Epithelial cell of prostate (primary cell): ENCODE measurements around the gene POU5F1.
"Not testable (repeated sequence)": the region's sequence is repeated elsewhere in the genome, so short reads cannot be mapped to it uniquely, and the experiment has no call there.

Experiments
- DNase-seq: peaks from one replicate; pipeline ENCODE4 v3.0.0-alpha.2; 2011; ENCODE audit warnings: low read depth, low spot score
- H3K27ac ChIP-seq: fragments of 450-650 bp; 2 replicates; pipeline ENCODE4 v1.5.1; 2017; ENCODE audit warnings: mild to moderate bottlenecking

POU5F1 gene

DNA sequence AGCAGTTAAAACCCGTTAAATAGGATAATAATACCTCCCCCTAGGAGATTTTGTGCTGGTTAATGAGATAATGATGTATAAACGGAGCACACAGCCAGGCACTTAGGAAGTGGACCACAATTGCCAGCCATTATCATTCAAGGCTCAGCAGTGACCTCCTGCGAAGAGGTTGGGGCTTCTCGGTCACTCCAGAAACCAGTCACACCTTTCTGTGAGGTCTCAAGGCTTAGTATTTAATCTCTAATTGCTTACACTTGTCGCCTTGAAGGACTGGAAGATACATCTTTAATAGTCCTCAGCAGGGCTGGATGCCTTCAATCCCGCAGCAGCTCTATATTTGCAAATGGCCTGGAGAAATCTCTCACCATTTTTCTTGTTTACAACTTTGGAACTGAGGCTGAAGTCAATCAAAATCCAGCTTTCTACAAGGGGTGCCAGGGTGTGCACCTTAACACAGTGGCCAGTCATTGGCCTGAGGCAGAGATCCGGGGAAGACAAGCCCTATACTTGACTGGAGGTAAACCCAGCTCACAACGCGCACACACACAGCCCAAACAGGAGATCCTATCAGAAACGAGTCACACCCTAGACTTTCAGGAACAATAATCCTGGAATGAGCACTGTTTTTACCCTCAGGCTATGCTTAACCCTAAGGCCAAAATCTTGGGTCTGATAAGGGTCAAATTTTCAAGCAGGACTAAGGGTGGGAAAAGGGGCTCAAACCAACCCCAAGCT, 1.2 kb downstream of the POU5F1 start:
- no peak for DNase-seq
- no peak overlapping the region for H3K27ac ChIP-seq

DNA sequence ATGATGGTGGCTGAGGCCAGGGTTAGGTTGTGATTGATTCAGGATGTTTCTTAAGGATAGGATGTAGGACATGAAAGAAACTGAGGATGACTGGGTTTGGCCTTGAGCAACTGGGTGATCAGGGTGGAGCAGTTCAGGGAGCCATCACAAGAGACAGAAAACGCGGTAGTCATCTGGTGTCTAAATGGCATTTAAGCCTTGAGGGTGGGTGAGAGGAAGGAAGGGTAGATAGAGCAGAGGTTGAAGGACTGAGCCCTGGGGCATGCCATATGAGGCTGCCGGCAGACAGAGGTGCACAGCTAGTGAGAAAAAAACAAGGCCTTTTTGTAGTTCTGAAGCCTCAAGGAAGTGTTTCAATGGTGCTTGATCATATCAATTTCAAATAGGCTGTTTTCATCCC, 1.9 kb downstream of the POU5F1 start:
- DNase-seq: no peak
- H3K27ac ChIP-seq: no peak overlapping the region

DNA sequence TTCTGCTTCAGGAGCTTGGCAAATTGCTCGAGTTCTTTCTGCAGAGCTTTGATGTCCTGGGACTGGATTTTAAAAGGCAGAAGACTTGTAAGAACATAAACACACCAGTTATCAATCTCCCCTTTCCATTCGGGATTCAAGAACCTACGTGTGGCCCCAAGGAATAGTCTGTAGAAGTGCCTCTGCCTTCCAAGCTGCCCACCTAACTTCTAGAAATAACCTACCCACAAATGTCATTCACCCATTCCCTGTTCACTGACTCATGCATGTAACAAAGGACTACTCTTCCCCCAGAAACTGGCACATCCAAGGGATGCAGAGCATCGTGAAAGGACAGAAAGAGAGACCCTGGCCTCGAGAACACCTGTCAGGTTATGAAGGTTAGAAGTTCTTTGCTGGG, 4.5 kb downstream of the POU5F1 start:
- DNase-seq: no peak

DNA sequence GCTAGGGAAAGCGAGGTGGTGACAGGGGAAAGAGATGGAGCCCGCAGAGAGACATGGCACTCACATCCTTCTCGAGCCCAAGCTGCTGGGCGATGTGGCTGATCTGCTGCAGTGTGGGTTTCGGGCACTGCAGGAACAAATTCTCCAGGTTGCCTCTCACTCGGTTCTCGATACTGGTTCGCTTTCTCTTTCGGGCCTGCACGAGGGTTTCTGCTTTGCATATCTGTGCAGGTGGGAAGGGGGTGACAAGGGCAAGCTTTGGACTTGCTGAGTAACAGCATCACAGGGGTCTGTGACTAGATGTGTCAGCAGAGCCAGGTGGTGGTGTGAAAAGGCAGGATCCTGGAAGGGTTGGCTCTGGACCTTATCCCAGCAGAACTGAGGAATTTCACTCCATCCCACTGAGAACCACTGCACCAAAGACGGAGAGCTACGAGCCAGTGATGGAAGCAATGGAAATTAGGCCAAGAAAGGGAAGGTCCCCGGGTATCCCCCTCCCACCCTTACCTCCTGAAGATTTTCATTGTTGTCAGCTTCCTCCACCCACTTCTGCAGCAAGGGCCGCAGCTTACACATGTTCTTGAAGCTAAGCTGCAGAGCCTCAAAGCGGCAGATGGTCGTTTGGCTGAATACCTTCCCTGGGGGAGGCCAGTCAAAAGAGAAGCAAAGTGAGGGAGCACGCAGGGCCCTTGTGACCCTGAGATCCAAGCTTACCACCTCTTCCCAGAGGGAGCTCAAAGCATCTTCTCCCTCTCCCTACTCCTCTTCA, 5.2 kb downstream of the POU5F1 start:
- H3K27ac ChIP-seq, DNase-seq: not testable (repeated sequence)

More for the DNA sequence above, 4.5 kb downstream of the POU5F1 start:
- H3K27ac ChIP-seq: no peak overlapping the region

DNA sequence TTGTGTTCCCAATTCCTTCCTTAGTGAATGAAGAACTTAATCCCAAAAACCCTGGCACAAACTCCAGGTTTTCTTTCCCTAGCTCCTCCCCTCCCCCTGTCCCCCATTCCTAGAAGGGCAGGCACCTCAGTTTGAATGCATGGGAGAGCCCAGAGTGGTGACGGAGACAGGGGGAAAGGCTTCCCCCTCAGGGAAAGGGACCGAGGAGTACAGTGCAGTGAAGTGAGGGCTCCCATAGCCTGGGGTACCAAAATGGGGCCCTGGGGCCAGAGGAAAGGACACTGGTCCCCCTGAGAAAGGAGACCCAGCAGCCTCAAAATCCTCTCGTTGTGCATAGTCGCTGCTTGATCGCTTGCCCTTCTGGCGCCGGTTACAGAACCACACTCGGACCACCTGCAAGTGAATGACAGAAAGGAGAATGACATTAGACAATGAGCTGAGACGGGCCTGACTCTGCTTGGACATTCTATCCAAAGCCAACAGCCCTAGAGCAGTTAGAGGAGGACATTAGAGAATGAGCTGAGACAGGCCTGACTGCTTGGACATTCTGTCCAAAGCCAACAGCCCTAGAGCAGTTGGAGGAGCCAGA, 5.9 kb downstream of the POU5F1 start:
- H3K27ac ChIP-seq, DNase-seq: not testable (repeated sequence)

DNA sequence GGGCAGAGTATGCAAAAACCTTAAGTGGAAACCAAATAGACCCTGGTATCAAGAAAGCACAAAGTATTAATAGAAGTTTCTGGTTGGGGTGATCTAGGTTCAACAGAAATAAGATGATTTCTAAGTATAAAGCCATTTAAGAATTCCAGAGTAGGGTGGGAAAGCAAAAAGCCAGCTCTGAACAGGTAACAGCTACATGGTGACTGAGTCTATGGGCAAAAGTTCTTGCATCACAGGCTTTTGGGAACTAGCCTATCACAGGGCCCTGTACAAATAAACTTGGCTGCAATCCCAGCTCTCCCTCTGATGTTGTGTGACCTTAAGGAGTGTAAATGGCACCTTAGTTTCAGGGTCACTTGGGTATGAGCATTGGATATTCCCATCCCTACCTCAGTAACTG, 6.6 kb downstream of the POU5F1 start:
- DNase-seq: no peak
- no peak overlapping the region for H3K27ac ChIP-seq

DNA sequence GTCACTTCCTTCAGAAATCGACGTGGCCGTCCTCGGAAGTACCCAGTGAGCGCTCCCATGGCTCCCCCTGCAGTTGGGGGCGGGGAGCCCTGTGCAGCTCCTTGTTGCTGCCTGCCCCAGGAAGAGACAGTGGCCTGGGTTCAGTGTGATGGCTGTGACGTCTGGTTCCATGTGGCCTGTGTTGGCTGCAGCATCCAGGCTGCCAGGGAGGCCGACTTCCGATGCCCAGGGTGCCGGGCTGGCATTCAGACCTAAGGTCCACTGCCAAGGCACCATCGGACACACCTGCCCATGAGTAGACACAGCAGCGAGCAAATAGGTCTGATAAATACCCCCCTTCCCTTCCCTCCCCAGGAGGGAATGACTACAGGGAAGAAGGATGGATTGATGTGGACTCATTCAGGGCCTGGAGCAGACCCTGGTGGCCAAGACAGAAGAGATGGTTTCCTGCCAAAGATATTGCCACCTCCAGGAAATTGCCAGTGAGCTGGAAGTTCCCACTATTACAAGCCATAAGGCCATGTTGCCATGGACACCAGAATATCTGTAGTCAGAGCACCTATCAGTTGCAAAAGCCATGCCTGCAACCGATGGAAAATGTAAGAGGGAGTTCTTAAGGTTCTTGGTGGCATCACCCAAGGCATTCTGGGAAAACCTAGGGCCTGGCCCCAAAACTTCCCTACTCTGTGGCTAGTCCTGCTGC, 7.9 kb downstream of the POU5F1 start:
- no peak for DNase-seq

DNA sequence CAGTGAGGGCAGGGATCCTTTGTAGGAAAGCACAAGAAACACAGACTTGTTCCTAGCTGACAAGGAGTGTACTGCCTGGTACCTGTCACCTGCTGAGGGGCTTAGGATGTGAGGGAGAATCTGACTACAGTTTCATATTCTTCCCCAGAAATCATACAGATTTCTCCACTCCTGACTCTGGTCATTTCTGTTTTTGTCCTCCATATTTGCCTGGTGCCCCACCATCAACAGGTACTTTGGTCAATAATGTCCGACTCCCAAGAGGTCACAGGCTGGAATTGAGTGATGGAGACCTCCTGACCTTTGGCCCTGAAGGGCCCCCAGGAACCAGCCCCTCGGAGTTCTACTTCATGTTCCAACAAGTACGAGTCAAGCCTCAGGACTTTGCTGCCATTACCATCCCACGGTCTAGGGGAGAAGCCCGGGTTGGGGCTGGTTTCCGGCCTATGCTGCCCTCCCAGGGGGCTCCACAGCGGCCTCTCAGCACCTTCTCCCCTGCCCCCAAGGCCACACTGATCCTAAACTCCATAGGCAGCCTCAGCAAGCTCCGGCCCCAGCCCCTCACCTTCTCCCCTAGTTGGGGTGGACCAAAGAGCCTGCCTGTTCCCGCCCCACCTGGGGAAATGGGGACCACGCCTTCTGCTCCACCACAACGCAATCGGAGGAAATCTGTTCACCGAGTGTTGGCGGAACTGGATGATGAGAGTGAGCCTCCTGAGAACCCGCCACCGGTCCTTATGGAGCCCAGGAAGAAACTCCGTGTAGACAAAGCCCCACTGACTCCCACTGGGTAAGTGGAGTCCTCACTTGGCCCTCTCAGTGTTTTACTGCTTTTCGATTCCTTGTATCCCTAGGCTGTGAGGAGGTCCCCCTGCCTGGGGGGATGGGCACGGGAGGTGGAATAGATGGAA, 9.0 kb downstream of the POU5F1 start:
- DNase-seq: no peak
- no peak overlapping the region for H3K27ac ChIP-seq

More for the DNA sequence above, 7.9 kb downstream of the POU5F1 start:
- H3K27ac ChIP-seq: no peak overlapping the region

DNA sequence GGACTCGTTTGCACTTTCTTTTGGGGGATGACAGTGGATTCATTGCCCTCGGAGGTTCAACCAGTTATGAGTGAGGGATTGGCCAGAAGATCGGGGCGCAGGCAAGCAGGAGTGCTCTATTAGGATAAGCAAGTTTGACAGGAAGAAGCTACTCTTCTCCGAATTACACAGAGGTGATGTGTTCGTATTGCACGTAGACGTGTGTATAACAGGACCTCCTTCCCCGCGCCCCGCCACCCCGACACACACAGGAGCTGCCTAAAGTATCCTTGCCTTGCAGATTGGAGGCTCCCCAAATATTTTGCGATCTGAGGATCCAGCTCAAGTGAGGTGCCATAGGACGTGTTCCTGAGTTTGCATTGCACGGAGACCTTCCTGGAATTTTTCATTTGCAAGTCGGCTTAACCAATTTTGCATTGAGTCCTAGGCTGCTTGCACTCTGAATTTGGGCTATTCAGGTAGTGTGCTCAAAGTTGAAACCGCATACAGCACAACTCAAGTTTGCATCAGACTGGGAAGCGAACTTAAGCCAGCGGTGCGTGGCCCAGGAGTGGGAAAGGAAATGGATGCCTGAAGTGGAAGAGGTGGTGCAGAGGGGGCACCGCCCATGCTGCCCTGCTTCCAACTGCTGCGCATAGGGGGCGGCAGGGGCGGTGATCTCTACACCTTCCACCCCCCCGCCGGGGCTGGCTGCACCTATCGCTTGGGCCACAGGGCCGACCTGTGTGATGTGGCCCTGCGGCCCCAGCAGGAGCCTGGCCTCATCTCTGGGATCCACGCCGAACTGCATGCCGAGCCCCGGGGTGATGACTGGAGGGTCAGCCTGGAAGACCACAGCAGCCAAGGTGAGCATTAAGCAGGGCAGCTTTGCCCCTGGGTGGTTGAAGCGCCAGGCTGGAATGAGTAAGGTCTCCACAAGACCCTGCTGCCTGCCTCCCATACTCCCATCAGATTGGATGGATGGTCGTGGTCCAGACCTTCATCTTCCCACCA, 11.3 kb downstream of the POU5F1 start:
- peak overlapping the region; percentile 13 for H3K27ac ChIP-seq
- no peak for DNase-seq

DNA sequence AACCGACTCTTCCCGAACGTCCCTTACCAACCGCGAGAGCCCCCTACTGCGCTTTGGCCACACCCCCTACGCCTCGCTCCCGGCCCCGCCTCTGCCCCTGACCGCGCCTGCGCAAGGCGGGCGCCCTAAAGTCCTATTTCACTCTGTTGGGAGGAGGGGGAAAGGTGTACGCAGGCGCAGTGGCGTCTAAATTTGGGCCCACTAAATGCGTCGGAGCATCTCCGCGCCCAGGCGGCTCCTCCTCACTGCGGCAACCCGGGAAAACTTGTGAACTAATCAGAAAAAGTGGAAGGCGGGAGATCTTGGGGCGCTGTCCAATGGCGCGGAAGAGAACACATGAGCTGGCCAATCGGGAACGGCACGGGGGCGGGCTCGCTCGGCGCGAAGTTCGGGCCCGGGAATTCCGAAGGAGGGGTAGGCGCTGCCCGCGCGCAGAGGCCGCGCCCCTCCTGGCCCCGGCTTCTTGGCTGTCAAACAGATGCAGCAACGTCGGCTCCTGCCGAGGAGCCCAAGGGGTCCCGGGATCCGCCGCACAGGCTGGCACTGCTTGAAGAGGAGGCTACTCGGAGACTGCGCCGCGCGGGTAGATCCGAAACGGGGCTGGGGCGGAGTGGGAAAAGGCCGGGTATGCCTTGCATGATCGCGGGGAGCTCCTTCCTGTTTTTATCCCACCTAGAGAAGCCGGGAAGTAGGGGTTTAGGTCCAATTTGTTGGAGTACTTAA, 12.2 kb downstream of the POU5F1 start, which contains the start of gene TCF19:
Gene TCF19, plus strand, starts transcription at position 450 of the 723 bp plus-strand sequence. CDS start 881 bp downstream, outside the sequence.
- peak within 1 kb of the TSS; percentile 22 for H3K27ac ChIP-seq
- DNase-seq: peak; percentile 90

DNA sequence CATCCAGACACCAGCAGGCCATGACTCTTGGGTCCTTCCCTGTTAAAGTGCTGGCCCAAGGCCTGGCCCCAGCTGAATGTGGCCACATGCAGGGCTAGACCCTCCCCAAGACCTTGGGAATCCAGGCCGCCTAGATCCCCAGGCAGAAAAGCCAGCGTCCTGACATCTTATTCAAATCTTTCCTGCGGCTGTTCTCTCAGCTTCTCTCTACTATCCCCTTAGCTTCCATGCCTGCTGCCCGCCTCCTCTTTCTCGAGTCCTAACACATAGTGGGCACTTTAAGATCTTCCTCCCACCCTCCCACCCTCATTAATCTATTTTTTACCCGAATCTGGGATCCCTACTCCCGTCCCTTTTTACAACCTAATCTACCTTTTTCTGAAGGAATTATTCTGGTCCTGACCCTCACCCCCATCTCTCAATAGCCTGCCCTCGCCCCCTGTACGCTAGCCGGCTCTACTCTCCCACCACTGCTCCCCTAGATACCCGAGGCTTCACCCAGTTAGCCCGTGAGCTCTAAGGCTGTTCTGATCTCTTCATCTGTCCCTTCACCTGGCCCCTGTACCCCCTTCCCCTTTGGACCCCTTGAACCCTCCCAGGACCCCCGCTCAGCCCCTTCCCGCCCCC, 12.9 kb downstream of the POU5F1 start, which contains the start of gene CCHCR1:
Gene CCHCR1, minus strand, starts transcription at position 290 of the 627 bp plus-strand sequence. Its CDS starts 202 bp downstream, at position 88.
- H3K27ac ChIP-seq: peak within 1 kb of the TSS; percentile 22
- DNase-seq: no peak

DNA sequence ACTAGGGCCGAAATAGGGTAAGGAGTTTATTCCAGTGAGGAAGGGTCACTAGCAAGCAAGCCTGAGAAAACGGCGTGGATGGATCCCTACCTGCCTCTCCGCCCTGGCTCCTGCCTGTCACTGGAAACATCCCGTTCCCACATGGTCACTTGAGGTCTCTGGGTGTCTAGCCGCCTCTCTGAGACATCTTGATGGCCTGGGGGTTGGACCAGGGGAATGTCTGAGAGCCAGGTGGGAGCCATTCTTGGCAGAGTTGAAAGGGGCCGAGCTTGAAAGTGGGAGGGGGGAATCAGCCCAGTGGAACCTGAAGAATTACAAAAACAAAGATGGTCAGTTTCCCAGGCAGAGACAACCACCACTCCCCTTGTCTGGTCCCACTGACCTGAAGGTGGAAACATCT, 13.8 kb downstream of the POU5F1 start:
- DNase-seq: no peak
- H3K27ac ChIP-seq: no peak overlapping the region

DNA sequence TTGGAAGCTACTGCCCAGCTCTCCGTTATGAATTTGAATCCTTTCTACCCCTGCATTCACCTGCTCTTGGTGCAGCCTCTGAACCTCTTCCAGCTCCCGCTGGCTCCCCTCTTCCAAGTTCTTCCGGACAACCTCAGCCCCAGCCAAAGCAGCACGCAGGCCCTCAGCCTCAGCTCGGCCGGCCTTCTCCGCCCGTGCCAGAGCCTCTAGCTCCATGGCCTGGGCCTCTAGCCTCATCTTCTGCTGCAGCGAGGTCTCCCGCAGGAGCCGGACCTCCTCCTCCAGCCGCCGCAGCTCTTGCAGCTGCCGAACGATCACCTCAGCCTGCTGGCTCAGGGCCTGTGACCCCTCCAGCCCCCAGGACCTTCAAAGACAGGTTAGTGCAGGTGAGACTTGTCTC, 16.0 kb downstream of the POU5F1 start:
- H3K27ac ChIP-seq: no peak overlapping the region
- DNase-seq: no peak

DNA sequence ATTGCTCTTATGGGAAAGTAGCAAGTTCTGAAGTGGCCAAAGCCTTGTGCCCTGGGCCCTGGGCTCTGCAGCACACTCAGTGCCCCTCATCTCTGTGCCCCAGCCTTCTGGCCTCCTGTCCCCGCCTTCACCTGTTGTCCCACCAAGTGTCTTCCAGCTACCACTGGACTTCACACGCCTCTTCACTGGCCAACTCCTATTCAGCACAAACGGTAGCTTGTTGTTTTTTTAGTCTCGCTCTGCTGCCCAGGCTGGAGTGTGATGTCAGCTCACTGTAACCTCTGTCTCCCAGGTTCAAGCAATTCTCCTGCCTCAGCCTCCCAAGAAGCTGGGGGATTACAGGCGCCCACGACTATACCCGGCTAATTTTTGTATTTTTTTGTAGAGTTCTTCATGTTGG, 17.7 kb downstream of the POU5F1 start:
- DNase-seq: no peak
- no peak overlapping the region for H3K27ac ChIP-seq

DNA sequence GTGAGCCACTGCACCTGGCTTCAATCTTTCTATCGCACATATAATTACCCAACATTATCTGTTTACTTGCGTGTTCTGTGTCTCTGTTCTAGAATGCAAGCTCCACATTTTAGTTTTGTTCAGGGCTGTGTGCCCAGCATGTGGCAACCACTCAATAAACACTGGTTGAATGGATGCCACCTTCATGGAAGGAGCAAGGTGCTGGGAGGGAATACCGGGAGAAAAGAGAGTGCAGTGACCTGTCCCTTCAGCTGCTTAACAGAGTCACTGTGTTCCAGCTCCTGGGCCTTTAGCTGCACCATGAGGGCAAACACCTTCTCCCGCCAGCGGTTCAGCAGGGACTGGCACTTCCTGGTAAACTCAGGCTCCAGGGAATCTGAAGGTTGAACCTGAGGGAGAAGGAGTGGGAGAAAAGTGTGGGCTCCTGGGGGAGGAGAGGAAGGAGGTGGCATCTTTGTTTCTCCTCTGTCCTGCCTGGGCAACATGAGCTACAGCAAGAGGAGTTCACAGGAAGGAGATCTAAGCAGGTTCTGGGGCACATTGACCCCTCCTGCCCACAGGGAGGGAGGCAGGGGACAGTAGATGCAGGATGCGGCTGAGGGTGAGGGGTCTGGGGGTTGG, 20.5 kb downstream of the POU5F1 start:
- no peak overlapping the region for H3K27ac ChIP-seq
- no peak for DNase-seq

DNA sequence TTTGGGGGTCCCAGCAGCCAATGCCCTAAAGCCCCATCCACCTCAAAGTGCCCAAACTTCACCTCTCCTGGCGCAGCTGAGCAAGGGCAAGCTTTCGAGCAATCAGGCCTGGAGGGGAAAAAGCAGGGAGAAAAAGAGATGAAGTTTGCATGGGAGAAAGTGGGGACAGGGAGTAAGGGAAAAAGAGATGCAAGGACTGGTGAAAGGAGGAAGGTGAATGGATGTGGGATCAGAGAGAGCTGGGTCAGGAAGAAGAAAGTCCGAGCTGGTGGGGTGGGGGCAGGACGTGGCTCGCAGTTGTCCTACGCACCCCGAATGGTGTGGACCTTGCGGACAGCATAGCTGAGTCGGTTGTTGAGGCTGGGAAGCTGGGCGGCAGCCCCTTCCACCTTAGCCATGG, 25.1 kb downstream of the POU5F1 start:
- no peak overlapping the region for H3K27ac ChIP-seq

DNA sequence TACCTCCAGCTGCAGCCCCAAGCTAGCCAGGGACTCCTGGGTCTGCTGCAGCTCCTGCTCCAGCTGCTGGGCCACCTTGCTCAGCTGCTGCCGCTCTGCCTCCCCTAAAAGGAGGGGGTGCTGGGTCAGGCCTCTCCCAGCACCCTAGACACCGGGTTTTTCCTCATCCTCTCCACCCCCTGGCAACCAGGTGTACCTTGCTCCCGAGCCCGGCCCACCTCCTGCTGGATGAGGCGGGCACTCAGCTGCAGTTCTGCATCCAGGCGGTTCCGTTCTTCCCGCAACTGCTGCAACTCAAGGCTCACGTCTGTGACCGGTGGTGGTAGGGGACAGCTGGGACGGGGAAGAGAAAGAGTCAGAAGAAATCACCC, 25.5 kb downstream of the POU5F1 start:
- H3K27ac ChIP-seq: no peak overlapping the region
- DNase-seq: no peak

More for the DNA sequence above, 25.1 kb downstream of the POU5F1 start:
- DNase-seq: no peak
